HG02840 (cell line): ENCODE measurements around the gene FOXO1.

Experiments
- ATAC-seq: cut with Tn5 transposase; IDR thresholded peaks from one replicate; pipeline ENCODE4 v1.9.1; 2021; ENCODE audit warnings: mild to moderate bottlenecking, moderate library complexity, moderate number of reproducible peaks; ENCODE audit not compliant: unreplicated experiment, low FRiP score

Gene FOXO1

DNA sequence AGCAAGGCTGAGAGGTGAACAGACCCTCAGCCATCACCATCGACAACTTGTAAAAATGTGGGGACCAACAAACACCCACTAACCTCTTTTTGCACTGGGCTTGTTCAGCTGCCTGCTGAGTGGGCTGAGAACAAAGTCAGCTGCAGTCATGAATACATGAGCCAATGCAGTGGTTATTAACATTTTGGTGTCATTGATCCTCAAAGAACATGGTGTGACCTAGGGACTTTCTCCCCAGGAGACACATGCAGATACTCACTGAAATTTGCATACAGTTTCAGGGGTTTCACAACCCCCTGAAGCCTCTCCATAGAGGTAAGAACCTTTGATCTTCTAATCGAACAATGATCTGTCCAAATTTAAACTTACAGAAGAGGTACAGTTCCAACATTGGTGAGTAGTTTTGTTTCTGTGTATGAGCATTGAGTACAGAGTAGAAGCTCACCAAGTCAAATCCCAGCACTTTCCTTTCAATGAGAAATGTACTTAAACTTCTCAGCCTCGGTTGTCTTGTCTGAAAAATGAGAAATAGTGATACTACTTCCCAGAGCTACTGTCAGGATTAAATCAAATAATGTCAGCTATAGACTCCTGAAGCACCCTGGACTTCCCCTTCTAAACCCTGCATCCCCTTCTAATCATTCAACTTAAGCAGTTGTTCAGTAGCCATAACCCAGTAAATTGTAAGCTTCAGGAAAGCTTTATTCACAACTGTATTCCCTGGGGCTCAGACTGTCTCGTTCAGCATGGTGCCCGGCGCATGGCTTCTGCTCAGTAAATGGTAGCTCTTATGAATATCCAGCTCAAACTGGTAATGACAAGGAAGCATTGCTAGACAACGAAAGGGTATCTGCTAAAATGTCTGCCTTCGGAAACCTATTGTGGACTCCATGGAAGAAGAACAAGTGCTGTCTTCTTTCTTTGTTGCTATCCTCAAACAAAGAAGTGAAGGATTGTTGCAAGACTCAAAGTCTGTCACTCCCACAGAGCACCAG is 148.7 kb downstream of the FOXO1 start:
- ATAC-seq: peak; percentile 82

DNA sequence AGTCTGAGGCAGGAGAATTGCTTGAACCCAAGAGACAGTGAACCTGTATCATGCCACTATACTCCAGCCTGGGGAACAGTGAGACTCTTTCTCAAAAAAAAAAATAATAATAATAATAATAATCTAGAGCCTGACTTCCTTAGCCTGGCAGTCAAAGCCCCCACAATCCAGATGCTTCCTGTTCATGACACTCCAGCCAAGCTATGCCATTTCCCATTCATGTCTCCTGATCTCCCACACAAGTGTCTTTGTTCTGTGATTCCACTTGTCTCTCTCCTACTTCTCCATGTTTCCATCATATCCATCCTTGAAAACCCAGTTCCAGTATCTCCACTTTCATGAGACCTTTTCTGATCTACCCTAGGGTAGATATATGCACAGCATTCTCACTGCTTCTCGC is 150.7 kb downstream of the FOXO1 start:
- no peak for ATAC-seq

DNA sequence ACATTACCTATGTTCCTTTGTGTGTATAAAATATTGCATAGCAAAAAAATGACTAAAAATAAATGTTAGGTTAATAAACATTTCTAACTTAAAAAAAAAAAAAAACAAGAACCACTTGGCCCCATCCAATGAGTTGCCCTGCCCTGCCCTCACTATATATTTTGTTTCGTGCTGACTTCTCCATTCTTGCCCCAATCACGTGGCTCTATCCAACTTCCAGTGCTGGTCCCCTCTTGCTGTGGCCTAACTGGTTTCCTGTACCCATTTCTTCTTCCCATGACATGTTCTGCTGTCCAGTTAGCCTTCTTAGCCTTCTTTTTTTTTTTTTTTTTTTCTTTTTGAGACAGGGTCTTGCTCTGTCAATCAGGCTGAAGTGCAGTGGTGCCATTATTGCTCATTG is 151.6 kb downstream of the FOXO1 start:
- no peak for ATAC-seq

DNA sequence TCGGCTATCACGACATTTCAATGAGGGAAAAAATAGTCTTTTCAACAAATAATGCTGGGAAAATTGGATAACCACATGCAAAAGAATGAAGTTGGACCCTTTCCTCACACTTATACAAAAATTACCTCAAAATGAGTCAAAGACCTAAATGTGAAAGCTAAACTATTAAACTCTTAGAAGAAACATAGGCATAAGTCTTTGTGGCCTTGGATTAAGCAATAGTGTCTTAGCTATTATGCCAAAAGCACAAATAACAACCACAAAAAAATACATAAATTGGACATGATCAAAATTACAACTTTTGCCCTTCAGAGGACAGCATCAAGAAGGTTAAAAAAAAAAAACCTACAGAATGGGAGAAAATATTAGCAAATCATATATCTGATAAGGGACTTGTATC is 156.6 kb downstream of the FOXO1 start:
- ATAC-seq: no peak

DNA sequence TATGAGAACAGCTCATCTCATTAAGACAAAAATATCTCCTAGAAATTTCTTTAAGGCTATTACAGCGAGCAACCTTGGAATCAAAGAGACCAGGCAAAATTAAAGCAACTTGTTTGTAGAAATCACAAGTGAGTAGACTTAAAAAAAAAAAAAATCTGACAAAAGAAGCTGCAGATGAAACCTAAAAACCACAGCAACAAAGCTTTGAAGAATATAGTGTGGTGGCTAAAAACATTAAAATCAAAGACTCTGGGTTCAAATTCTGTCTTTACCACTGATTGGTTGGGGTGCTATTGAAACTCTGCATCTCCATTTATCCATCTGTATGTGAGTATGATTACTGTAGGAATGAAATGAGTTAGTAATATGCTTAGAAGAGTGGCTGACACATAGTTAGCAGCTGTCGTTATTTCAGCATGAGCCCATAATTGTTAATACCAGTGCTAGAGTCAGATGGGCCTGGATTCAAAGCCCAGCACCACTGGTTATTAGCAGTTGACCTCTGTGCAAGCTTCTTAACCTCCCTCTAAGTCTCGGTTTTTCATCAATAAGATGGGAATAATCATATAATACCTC is 157.6 kb downstream of the FOXO1 start:
- no peak for ATAC-seq

DNA sequence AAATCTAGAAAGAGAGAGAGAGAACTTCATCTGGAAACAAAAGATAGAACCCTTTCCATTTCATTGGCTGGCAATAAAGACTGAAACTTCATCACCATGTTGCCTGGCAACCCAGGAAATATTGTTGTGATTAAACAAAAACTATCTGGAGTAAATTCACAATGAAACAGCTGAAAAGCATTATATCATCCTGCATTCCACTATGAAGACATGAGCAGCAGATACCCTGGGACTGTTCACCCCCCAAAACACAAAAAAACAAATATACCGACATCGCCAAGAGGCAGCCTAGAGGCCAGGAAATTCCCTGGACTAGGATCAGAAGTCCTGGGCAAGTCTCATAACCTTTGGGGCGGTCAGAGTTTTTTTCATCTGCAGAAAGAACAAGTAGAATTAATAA is 158.3 kb downstream of the FOXO1 start:
- no peak for ATAC-seq

DNA sequence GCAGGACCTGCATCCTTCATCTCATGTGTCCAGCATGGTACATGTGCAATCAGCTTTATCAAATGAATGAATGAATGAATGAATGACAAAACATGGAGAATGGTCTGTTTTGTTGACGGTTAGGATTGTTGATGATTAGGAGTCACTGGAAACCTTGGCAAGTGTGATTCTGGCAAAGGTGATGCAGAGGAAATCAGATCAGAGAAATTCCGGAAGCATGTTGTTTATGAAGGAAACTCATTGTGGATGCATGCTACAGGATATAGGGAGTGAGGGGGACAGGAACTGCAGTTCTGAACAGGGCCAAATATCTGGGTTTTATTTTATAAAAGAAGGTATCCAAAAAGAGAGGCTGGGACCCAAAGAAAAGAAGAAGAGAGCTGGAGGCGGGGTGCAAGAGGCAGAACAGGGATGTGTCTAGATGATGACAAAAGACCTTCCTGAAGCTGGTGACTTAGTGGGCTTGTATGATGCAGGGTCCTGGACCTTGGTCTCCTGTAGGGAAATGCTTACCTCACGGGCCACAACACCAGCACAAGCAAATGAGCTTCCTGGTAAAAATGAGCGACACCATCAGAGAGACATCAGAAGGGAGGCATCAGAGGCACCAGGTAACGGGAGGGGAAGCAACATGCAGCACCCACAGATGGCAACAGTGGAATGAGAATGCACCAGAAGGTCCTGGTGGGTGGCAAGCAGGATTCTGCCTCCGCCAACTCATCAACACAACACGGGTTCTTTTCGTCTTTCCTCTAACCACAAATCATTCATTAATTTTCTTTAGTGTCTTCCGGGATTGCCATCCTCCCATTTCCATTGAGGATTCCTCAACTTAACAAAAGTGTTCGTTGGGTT is 159.6 kb downstream of the FOXO1 start:
- no peak for ATAC-seq
